ENCODE measurements around the gene NFE2L1.

DNA sequence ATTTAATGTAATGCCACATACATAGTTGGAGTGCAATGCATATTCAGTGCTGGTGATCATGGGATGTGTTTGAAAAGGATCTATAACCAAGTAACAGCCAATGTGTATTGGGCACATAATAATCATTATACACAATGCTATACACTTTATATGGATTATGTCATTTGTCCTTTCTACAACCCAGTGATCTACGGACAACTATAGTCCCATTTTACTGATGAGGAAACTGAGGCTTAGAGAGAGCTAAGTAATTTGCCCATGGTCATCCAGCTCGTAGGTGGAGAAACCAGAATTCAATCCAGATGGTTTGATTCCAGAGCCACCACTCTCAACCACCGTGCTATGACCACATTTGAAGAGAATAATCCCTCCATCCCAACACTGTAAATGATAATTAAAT, 38.0 kb upstream of the NFE2L1 start:
- TF ChIP-seq TAF1 (IDR thresholded peaks at IDR 0.05; ENCODE audit: low read depth, low read length) (no peak), POLR2A (IDR thresholded peaks at IDR 0.05; ENCODE audit: low read depth, low read length) (no peak), POLR2AphosphoS5 (IDR thresholded peaks at IDR 0.05; ENCODE audit: low read depth, low read length) (no peak)
